ENCODE data around the gene MEGF6. TPM values are rescaled to one million over a fixed set of nuclear protein-coding genes. Genes with fewer than 3 reads are reported as not detected.

MEGF6 gene
- total and polyA plus RNA-seq, 9 of the 15 experiments (the other 6 are each of a cell fraction or from before 2014, with no cell fraction given) = 0.03 to 1.7 (median 0.24) TPM; not detected in 3

DNA sequence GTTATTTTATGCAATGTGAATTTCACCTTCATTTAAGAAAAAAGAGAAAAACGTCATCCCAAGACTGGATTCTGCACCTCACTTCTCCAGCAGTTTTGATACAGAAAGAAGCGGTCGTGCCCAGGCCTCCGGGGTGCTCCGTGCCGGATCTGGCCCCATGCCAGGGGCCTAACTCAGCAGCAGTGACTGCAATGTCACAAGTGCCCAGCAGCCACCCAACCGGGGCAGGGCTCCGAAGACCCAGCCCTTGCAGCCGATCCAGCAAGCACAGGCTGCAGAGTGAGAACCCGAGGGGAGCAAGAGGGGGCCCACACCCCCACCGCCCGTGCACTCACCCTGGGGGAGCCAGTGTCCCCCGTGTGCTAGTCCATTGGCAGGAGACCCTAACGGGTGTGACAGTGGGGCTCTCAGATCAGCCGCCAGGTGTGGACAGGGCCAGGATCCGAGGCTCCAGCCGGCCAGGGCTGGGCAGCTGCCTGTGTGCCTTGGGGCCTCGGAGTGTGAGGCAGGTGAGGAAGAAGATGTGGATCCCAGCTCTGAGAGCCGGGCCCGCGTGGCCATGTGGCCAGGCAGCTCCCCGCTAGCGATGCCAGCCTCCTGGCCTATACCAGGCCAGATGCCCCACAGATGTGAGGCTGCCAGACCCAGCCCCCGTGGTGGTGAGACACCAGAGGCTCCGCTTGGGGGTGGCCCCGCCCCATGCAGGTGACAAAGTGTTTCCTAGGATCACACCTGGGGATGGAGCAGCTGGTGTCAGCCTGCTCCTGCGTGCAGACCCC lies 60.6 kb downstream of the MEGF6 start:
- Histone ChIP-seq H3K4me1 (replicated peaks in 1 of 2; ENCODE audit: control insufficient read depth in 2 of 2, insufficient read depth in 2 of 2, low read length in 2 of 2) (peaks cover 0 to 52% of the 10 kb centered on the region in 2 experiments; a peak in 1 of 5 replicates), H3K9me3 (replicated peaks; ENCODE audit: control insufficient read depth, insufficient read depth, low read depth, low read length) (no peaks in the 10 kb centered on the region), H4K20me1 (replicated peaks; ENCODE audit: control insufficient read depth, insufficient read depth, low read length) (peaks cover 40% of the 10 kb centered on the region; the same call in 1 of the 2 replicates), H2AFZ (ENCODE audit: low read depth, low read length) (no peak overlapping the region), H3K4me3 (no peak overlapping the region), H3K36me3 (ENCODE audit: control insufficient read depth, insufficient read depth, low read length) (no peaks in the 10 kb centered on the region), H3K27me3 (ENCODE audit: control insufficient read depth in 2 of 2, insufficient read depth in 2 of 2, low read length in 2 of 2) (peaks cover 32 to 63% of the 10 kb centered on the region in 2 experiments; a peak in 4 of 5 replicates), H3K9me1 (ENCODE audit: control insufficient read depth, insufficient read depth, low read length) (no peaks in the 10 kb centered on the region), H3K79me2 (ENCODE audit: control insufficient read depth, insufficient read depth, low read length) (no peaks in the 10 kb centered on the region), H3K27ac (ENCODE audit: extremely low read depth, low read depth, low read length) (no peak overlapping the region), H3K4me2 (ENCODE audit: insufficient read depth, low read length) (no peak overlapping the region), H3K9ac (ENCODE audit: insufficient read depth in 1 of 2, low read depth in 2 of 2, low read length in 2 of 2) (no peak overlapping the region; a peak in 1 of 4 replicates)
- intact Hi-C loops (cut with micrococcal nuclease) = no loop called here
- TF ChIP-seq NFIC (IDR thresholded peaks at IDR 0.05) (peak; percentile 77), NR2F6 (CRISPR knock-in tag; IDR thresholded peaks at IDR 0.05) (no peak), NFIX (CRISPR knock-in tag; IDR thresholded peaks at IDR 0.05; ENCODE audit: low read depth) (0 out of 2 replicates have a peak, but pooled peaks have one; percentile 5), RCOR1 (IDR thresholded peaks at IDR 0.05; ENCODE audit: borderline replicate concordance in 1 of 2, low read depth in 2 of 2, low read length in 2 of 2) (no peak)
- TF ChIP-seq, protein P1, sequence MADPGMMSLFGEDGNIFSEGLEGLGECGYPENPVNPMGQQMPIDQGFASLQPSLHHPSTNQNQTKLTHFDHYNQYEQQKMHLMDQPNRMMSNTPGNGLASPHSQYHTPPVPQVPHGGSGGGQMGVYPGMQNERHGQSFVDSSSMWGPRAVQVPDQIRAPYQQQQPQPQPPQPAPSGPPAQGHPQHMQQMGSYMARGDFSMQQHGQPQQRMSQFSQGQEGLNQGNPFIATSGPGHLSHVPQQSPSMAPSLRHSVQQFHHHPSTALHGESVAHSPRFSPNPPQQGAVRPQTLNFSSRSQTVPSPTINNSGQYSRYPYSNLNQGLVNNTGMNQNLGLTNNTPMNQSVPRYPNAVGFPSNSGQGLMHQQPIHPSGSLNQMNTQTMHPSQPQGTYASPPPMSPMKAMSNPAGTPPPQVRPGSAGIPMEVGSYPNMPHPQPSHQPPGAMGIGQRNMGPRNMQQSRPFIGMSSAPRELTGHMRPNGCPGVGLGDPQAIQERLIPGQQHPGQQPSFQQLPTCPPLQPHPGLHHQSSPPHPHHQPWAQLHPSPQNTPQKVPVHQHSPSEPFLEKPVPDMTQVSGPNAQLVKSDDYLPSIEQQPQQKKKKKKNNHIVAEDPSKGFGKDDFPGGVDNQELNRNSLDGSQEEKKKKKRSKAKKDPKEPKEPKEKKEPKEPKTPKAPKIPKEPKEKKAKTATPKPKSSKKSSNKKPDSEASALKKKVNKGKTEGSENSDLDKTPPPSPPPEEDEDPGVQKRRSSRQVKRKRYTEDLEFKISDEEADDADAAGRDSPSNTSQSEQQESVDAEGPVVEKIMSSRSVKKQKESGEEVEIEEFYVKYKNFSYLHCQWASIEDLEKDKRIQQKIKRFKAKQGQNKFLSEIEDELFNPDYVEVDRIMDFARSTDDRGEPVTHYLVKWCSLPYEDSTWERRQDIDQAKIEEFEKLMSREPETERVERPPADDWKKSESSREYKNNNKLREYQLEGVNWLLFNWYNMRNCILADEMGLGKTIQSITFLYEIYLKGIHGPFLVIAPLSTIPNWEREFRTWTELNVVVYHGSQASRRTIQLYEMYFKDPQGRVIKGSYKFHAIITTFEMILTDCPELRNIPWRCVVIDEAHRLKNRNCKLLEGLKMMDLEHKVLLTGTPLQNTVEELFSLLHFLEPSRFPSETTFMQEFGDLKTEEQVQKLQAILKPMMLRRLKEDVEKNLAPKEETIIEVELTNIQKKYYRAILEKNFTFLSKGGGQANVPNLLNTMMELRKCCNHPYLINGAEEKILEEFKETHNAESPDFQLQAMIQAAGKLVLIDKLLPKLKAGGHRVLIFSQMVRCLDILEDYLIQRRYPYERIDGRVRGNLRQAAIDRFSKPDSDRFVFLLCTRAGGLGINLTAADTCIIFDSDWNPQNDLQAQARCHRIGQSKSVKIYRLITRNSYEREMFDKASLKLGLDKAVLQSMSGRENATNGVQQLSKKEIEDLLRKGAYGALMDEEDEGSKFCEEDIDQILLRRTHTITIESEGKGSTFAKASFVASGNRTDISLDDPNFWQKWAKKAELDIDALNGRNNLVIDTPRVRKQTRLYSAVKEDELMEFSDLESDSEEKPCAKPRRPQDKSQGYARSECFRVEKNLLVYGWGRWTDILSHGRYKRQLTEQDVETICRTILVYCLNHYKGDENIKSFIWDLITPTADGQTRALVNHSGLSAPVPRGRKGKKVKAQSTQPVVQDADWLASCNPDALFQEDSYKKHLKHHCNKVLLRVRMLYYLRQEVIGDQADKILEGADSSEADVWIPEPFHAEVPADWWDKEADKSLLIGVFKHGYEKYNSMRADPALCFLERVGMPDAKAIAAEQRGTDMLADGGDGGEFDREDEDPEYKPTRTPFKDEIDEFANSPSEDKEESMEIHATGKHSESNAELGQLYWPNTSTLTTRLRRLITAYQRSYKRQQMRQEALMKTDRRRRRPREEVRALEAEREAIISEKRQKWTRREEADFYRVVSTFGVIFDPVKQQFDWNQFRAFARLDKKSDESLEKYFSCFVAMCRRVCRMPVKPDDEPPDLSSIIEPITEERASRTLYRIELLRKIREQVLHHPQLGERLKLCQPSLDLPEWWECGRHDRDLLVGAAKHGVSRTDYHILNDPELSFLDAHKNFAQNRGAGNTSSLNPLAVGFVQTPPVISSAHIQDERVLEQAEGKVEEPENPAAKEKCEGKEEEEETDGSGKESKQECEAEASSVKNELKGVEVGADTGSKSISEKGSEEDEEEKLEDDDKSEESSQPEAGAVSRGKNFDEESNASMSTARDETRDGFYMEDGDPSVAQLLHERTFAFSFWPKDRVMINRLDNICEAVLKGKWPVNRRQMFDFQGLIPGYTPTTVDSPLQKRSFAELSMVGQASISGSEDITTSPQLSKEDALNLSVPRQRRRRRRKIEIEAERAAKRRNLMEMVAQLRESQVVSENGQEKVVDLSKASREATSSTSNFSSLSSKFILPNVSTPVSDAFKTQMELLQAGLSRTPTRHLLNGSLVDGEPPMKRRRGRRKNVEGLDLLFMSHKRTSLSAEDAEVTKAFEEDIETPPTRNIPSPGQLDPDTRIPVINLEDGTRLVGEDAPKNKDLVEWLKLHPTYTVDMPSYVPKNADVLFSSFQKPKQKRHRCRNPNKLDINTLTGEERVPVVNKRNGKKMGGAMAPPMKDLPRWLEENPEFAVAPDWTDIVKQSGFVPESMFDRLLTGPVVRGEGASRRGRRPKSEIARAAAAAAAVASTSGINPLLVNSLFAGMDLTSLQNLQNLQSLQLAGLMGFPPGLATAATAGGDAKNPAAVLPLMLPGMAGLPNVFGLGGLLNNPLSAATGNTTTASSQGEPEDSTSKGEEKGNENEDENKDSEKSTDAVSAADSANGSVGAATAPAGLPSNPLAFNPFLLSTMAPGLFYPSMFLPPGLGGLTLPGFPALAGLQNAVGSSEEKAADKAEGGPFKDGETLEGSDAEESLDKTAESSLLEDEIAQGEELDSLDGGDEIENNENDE (IDR thresholded peaks at IDR 0.05; ENCODE audit: low read depth, low read length) = no peak
- BruUV-seq (replicated peaks) = no TSS peak
- ATAC-seq (no peak), FAIRE-seq (no peak), DNase-seq (ENCODE audit: extremely low read depth in 1 of 4, low spot score in 3 of 4) (no peak)
- WGBS (ENCODE audit: insufficient coverage, low coverage, missing lambda C conversion rate) = 3% methylated on average over 27 of the region's 27 CpGs
- CTCF ChIA-PET (ENCODE audit: low intra/inter-chr PET ratio) = no interaction called here
- in situ Hi-C loops (cut with MboI) = no loop called here
- POLR2A ChIA-PET = no interaction called here

Measured in K562 (cell line).